ENCODE results near the gene OR2T5. TPM values are rescaled to one million over a fixed set of nuclear protein-coding genes. Genes with fewer than 3 reads are reported as not detected.
"Not testable (repeated sequence)": the region's sequence is repeated elsewhere in the genome, so short reads cannot be mapped to it uniquely, and the experiment has no call there.

The OR2T5 gene
- total RNA-seq, 1 experiment from 2014 or later, result not detected

DNA sequence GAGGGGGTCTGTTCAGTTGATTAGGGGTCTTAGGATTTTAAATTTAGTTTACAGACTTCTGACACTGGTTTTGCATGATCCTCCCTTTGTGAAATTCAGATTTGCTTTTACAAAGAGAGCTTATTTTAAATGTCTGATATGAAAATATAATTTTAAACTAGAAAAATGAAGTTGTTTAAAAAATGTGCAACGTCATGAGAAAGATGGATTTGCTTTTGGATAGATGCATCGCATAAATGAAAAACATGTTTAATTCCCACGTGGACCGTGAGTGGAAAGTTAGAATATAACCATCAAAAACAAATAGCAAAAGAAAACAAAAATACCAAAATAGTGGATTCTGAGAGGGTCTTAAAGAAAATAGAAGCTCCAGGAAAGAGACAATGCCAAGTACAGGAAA, 17.2 kb upstream of the OR2T5 start:
- DNase-seq (ENCODE audit: low read depth in 1 of 2, low spot score in 2 of 2), result no peak
- Histone ChIP-seq H3K27ac (no peak overlapping the region), H3K4me1 (replicated peaks) (no peaks in the 10 kb centered on the region)

DNA sequence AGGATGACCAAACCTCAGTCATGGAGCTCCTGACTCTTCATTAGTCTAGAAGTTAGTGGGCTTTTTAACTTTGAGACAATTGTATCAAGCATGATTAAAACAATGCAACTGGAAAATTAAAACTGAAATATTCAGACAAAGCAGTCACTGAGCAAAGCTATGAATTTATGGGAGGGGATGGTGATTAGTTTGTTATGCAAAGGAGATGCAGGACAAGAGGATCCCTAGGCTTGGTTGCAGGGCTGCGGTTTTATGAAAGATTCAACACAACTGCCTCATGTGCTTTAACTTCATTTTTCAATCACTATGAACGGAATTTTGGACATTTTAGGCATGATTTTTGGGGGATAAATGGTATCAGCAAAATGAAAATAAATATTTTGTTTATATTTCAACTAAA, 16.3 kb upstream of the OR2T5 start:
- H3K27ac ChIP-seq; H3K27me3 ChIP-seq (replicated peaks); H3K36me3 ChIP-seq; DNase-seq (ENCODE audit: low read depth in 1 of 2, low spot score in 2 of 2); H3K4me3 ChIP-seq; H3K4me1 ChIP-seq (replicated peaks); H3K9me3 ChIP-seq (replicated peaks): not testable (repeated sequence)

More for the DNA sequence above, 17.2 kb upstream of the OR2T5 start:
- Histone ChIP-seq H3K27me3 (replicated peaks) (no peaks in the 10 kb centered on the region), H3K9me3 (replicated peaks) (no peaks in the 10 kb centered on the region), H3K4me3 (no peak overlapping the region), H3K36me3 (no peaks in the 10 kb centered on the region)

DNA sequence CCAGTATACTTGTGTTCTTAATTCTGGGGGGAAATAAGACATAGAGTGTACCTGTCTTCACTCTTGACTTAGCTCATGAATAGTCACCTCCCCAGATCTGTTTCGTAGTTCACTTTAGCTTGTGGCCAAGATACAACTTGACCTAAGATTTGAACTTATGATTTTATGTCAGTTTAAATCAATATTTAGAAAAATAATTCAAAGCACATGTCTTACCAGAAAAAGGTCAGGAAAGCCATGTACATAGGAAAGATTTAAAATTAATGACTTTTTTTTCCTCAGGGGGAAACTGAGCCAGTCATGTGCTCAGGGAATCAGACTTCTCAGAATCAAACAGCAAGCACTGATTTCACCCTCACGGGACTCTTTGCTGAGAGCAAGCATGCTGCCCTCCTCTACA, 15.3 kb upstream of the OR2T5 start, which contains the start of gene OR2T3:
TSS of gene OR2T3 (plus strand) at position 301 of the 400 bp plus-strand sequence. CDS start at position 301, 0 bp downstream.
- not testable (repeated sequence) for H3K36me3 ChIP-seq; H3K4me1 ChIP-seq (replicated peaks); DNase-seq (ENCODE audit: low read depth in 1 of 2, low spot score in 2 of 2); H3K4me3 ChIP-seq; H3K27me3 ChIP-seq (replicated peaks); H3K9me3 ChIP-seq (replicated peaks); H3K27ac ChIP-seq

DNA sequence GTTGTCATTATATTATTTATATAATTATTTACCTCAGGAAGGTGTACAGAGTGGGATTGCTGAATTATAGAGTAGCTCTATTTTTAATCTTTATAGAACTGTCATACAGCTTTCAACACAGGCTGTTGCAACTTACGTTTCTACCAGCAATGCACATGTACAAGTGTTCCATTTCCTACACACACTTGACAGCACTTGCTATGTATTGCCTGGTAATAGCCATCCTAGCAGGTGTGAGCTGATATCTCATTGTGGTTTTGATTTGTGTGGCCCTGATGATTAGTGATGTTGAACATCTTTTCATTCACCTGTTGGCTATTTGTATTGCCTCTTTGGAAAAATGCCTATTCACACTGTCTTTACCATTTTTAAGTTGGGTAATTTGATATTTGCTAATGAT, 12.7 kb upstream of the OR2T5 start:
- not testable (repeated sequence) for H3K36me3 ChIP-seq; H3K27ac ChIP-seq; DNase-seq (ENCODE audit: low read depth in 1 of 2, low spot score in 2 of 2); H3K9me3 ChIP-seq (replicated peaks); H3K4me3 ChIP-seq; H3K27me3 ChIP-seq (replicated peaks); H3K4me1 ChIP-seq (replicated peaks)

DNA sequence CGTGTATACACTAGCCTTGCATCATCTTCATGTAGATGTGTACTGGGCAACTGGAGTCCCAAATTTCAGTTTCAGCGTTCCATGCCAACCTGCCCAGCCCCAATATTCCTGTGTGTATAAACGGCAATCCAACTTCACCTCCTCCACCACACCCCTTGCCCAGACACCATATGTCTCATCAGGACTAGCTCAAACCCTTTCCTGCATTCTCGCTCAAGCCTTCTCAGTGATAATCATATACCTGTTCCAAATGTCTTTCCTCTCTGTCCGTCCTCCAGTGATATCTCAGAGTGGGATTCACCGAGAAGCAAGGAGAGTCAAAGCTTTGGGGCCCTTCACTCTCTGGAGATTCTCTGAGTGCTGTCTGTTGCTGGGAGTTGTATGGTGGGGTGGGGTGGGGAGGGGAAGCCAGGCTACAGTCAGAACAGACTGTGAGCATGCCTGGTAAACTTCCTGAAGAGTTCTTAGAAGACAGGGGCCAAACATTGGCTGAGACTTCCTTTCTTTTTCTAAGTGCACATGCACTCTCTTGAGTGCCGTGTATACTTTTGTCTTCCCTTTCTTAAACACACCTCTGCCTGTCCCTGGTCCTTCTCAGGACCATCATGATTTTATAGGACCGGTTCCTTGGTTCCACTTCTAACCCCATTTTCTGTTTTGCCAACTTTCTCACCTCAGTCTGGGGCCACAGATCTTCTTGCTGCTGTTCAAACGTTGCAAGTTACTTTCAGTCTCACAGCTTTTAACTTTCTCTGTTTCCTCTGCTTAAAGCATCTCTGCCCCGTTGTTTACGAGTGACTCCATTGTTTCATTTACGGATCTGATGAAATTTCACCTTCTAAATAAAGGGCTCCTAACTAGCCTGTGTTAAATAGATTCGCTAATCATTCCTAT, 6.5 kb upstream of the OR2T5 start:
- DNase-seq (ENCODE audit: low read depth in 1 of 2, low spot score in 2 of 2); H3K9me3 ChIP-seq (replicated peaks); H3K27ac ChIP-seq; H3K27me3 ChIP-seq (replicated peaks); H3K4me1 ChIP-seq (replicated peaks); H3K4me3 ChIP-seq; H3K36me3 ChIP-seq: not testable (repeated sequence)

DNA sequence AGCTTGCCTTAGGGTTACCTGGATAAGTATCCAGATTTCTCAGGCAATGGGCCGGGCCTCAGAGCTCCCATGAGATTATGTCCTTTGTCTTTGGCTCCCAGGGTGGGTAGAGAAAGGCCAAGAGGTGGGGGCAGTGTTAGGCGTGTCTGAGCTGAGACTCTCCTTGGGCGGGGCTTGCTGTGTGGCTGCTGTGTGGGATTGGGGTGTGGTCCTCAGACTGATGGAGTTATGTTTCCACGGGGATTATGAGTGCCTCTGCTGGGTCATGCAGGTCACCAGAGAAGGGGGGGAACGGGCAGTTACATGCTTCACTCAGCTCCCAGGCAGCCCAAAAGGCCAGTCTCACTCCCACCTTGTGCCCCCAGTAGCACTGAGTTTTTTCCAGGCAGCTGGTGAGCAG, 8.3 kb downstream of the OR2T5 start:
- not testable (repeated sequence) for H3K4me1 ChIP-seq (replicated peaks); H3K36me3 ChIP-seq; DNase-seq (ENCODE audit: low read depth in 1 of 2, low spot score in 2 of 2); H3K27ac ChIP-seq; H3K27me3 ChIP-seq (replicated peaks); H3K4me3 ChIP-seq; H3K9me3 ChIP-seq (replicated peaks)

DNA sequence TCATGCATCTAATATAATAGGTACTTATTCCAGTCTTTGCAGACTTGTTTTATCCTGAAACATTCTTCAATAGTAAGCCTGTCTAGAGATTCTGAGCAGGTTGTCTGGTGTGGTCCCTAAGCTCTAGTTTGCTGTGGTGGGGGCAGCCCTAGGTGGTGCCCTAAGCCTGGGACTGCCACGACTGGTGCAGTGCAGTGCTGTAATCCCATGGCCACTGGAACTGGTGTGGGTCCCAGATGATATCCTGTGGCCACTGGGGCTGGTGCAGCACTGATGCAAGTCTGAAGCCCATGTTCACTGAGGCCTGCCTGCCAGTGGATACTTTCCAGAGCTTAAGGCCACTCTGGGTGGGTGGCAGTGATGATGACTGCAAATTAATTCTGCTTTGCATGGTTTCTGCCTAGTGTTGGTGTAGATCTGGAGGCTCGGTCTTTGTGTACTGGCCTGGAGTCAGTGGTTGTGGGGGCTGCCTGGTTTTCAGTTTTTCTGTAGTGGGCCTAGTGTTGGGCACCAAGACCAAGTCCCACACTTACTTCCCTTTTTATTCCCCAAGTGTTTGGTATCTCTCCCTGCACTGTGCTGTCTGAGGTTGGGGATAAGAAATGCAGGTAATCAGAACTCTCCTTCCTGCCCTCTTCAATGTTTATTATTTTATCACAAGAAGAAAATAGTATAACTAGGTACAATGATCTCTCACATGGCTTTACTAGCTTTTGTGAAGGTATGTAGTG, 12.1 kb downstream of the OR2T5 start:
- H3K27me3 ChIP-seq (replicated peaks); H3K4me1 ChIP-seq (replicated peaks); H3K36me3 ChIP-seq; H3K4me3 ChIP-seq; H3K9me3 ChIP-seq (replicated peaks); H3K27ac ChIP-seq; DNase-seq (ENCODE audit: low read depth in 1 of 2, low spot score in 2 of 2): not testable (repeated sequence)

DNA sequence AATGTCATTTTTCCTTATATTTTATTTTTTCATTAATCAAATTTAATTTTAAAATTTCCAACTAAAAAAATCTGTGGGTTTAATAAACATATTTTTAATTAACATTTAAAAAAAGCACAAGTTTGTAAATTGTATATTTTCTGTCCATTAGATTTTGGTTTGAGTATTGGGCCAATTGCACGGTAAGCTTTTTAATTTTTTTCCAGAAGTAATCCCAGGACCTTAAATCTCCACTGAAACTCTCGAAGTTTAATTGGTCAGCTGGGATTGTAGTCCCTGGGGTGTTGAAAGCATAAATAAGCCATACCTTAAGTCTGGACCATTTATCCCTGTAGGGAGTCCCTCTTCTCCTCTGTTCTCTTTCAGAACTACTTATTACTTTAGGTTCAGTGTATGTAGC, 19.4 kb downstream of the OR2T5 start, which contains the start of gene OR2G6:
TSS of gene OR2G6 (plus strand) at position 301 of the 400 bp plus-strand sequence. CDS start 13,574 bp downstream, outside the sequence.
- not testable (repeated sequence) for H3K27me3 ChIP-seq (replicated peaks); H3K9me3 ChIP-seq (replicated peaks); H3K4me1 ChIP-seq (replicated peaks); DNase-seq (ENCODE audit: low read depth in 1 of 2, low spot score in 2 of 2); H3K36me3 ChIP-seq; H3K4me3 ChIP-seq; H3K27ac ChIP-seq

DNA sequence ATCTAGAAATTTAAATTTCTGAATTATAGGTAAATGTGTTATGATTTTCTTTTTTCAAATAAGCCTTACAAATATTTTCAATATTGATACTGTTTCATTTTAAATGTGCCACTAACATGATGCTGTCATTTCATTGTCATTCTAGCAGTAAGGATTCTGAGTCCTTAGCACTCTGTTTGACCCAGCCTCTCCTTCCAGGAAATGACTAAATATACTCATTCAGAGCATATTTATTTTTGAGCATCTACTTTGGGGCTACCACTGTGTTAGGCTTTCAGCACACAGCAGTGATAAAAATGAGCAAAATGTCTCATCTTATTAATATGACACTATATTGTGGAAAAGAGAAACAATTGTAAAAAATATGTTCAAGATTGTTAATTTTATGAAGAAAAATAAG, 21.8 kb downstream of the OR2T5 start:
- not testable (repeated sequence) for H3K4me3 ChIP-seq; H3K4me1 ChIP-seq (replicated peaks); DNase-seq (ENCODE audit: low read depth in 1 of 2, low spot score in 2 of 2)

DNA sequence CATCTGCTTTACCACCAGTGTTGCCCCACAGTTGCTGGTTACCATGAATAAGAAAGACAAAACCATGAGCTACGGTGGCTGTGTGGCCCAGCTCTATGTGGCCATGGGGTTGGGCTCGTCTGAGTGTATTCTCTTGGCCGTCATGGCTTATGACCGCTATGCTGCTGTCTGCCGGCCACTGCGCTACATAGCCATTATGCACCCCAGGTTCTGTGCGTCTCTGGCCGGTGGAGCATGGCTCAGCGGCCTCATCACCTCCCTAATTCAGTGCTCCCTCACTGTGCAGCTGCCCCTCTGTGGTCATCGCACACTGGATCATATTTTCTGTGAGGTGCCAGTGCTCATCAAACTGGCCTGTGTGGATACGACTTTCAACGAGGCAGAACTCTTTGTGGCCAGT, 33.5 kb downstream of the OR2T5 start:
- 0 out of 2 replicates have a peak, but pooled peaks cover 5% of the 10 kb centered on the region for H3K9me3 ChIP-seq (replicated peaks)
- DNase-seq (ENCODE audit: low read depth in 1 of 2, low spot score in 2 of 2), result no peak
- H3K4me3 ChIP-seq, result no peak overlapping the region
- no peaks in the 10 kb centered on the region for H3K27me3 ChIP-seq (replicated peaks)
- no peak overlapping the region for H3K27ac ChIP-seq
- H3K36me3 ChIP-seq, result no peaks in the 10 kb centered on the region
- no peaks in the 10 kb centered on the region for H3K4me1 ChIP-seq (replicated peaks)

More for the DNA sequence above, 21.8 kb downstream of the OR2T5 start:
- H3K9me3 ChIP-seq (replicated peaks); H3K27me3 ChIP-seq (replicated peaks); H3K27ac ChIP-seq; H3K36me3 ChIP-seq: not testable (repeated sequence)

DNA sequence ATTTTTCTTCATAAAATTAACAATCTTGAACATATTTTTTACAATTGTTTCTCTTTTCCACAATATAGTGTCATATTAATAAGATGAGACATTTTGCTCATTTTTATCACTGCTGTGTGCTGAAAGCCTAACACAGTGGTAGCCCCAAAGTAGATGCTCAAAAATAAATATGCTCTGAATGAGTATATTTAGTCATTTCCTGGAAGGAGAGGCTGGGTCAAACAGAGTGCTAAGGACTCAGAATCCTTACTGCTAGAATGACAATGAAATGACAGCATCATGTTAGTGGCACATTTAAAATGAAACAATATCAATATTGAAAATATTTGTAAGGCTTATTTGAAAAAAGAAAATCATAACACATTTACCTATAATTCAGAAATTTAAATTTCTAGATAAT, 49.1 kb downstream of the OR2T5 start:
- H3K27ac ChIP-seq; H3K4me3 ChIP-seq; H3K36me3 ChIP-seq; H3K27me3 ChIP-seq (replicated peaks); H3K9me3 ChIP-seq (replicated peaks); DNase-seq (ENCODE audit: low read depth in 1 of 2, low spot score in 2 of 2); H3K4me1 ChIP-seq (replicated peaks): not testable (repeated sequence)

Other genes with a start within 250 kb of the OR2T5 start
- gene OR2T33, start 210.6 kb upstream of the OR2T5 start, total RNA-seq (2014; rRNA removed; shearing (Covaris generic)), result not detected in 2 replicates
- not detected in 2 replicates for gene OR2T12, start 185.2 kb upstream of the OR2T5 start, total RNA-seq (2014; rRNA removed; shearing (Covaris generic))
- gene OR2M7, start 164.0 kb upstream of the OR2T5 start, total RNA-seq (2014; rRNA removed; shearing (Covaris generic)), result not detected in 2 replicates
- not detected in 2 replicates for gene OR14C36, start 139.8 kb upstream of the OR2T5 start, total RNA-seq (2014; rRNA removed; shearing (Covaris generic))
- gene OR2T4, start 126.9 kb upstream of the OR2T5 start, total RNA-seq (2014; rRNA removed; shearing (Covaris generic)), result not detected in 2 replicates
- not detected in 2 replicates for gene OR2T6, start 112.8 kb upstream of the OR2T5 start, total RNA-seq (2014; rRNA removed; shearing (Covaris generic))
- not detected in 2 replicates for gene OR2T1, start 85.5 kb upstream of the OR2T5 start, total RNA-seq (2014; rRNA removed; shearing (Covaris generic))
- not detected in 2 replicates for gene OR2T2, start 43.0 kb upstream of the OR2T5 start, total RNA-seq (2014; rRNA removed; shearing (Covaris generic))
- not detected in 2 replicates for gene OR2T3, start 15.2 kb upstream of the OR2T5 start, total RNA-seq (2014; rRNA removed; shearing (Covaris generic))
- not detected in 2 replicates for gene OR2G6, start 19.5 kb downstream of the OR2T5 start, total RNA-seq (2014; rRNA removed; shearing (Covaris generic))
- gene OR2T29, start 74.2 kb downstream of the OR2T5 start, total RNA-seq (2014; rRNA removed; shearing (Covaris generic)), result not detected in 2 replicates
- not detected in 2 replicates for gene OR2T34, start 86.2 kb downstream of the OR2T5 start, total RNA-seq (2014; rRNA removed; shearing (Covaris generic))
- gene OR2T10, start 109.1 kb downstream of the OR2T5 start, total RNA-seq (2014; rRNA removed; shearing (Covaris generic)), result not detected in 2 replicates
- not detected in 2 replicates for gene OR2T11, start 146.5 kb downstream of the OR2T5 start, total RNA-seq (2014; rRNA removed; shearing (Covaris generic))
- not detected in 2 replicates for gene OR2T35, start 156.7 kb downstream of the OR2T5 start, total RNA-seq (2014; rRNA removed; shearing (Covaris generic))
- not detected in 2 replicates for gene OR2T27, start 166.9 kb downstream of the OR2T5 start, total RNA-seq (2014; rRNA removed; shearing (Covaris generic))
- not detected in 2 replicates for gene OR14I1, start 214.2 kb downstream of the OR2T5 start, total RNA-seq (2014; rRNA removed; shearing (Covaris generic))